ENCODE results near the gene TMEM117.

TMEM117 gene

DNA sequence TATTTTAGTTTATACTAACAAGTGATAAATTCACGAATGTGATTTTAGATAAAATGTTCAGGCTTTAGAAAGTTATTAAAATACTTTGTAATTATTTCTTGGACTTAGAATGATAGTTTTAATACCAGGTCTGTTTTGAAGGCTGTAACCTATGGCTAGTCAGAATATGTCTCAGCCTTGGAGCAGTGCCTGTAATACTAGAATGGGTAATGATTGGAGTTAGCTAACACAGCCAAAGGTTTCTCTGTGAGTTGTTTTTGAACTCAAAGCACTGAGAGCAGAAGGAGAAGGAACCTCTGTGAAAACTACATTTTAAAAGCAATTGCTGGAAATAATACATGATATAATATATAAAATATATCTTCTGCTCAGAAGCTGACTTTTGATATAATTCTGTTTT is 110.1 kb downstream of the TMEM117 start:
- in situ Hi-C loops (cut with HindIII; ENCODE audit: low sequenced_read_pairs) = no loop called here

DNA sequence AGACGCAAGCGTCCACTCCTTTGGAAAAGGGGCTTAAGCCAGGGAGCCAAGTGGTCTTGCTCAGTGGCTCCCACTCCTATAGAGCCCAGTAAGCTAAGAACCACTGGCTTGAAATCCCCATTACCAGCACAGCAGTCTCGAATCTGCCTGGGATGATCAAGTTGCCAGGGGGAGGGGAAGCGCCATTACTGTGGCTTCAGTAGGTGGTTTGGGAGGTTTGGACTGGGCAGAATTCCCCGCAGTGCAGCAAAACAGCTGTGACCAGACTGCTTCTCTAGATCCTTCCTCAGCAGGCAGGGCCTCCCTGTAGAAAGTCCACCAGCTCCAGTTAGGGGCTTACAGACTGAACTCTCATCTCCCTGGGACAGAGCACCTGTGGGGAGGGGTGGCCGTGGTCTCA is 115.4 kb downstream of the TMEM117 start:
- in situ Hi-C loops (cut with HindIII; ENCODE audit: low sequenced_read_pairs) = no loop called here

DNA sequence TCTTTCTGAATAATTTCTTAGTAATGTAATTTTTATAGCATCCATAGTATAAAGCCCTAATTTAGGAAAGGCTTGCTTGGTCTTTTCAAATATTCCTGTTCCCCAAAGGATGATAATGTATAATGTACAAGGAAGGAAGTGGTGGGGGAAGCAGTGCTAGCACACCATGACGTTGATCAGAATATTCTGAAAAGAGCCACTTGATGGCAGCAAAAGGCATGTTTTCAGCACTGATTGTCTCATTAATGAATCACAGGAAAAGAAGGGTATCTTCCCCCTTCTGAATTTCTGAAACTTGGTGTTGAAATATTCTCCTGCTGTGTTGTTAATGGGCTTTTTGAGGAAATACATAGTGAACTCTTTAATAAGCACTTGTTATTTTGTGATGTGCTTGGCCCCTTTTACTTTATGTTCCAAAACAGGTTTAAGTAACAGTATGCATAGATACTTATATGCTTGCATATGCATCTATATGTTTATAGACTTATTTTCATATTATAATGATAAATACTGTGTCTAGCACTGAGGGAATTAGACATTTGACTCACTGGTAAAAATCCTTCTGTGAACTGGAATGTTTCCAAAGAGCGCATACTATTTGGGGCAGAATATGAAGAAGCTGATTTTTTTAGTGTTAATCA is 122.0 kb downstream of the TMEM117 start:
- in situ Hi-C loops (cut with HindIII; ENCODE audit: low sequenced_read_pairs) = no loop called here

DNA sequence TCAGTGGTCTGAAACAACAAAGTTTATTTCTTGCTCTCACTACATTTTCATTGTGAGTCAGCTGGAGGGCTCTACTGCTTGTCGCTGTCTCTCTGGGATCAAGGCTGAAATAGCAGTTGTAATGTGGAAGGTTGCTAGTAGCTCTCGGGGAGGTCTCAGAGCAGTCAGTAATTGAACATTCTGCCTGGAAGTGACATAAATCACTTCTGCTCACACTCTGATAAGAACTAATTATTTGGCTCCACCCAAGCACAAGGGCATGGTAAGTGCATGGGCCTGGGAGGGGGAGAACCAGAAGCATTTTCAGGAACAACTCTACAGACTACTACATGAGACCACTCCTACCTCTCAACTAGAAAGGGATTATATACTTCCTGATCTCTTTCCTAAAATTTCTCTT is 128.2 kb downstream of the TMEM117 start:
- in situ Hi-C loops (cut with HindIII; ENCODE audit: low sequenced_read_pairs) = no loop called here

DNA sequence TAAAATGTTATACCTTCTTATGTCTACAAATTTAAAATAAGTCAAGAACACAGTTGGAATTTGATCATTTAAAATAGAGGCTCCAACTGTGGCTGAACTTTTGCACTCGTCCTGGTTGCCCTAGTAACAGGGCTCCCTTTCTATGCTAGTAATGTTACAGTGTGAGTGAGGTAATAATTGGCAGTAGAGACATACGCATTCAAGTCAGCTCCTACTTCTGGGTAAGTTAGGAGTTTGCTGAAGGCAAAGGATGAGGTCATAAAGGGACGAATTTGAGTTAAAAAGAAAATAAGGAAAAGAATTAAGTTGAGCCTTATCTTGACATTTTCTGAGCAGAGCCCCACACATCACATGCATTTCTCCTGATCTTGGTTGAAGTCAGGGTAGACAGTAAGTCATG is 129.1 kb downstream of the TMEM117 start:
- in situ Hi-C loops (cut with HindIII; ENCODE audit: low sequenced_read_pairs) = no loop called here

DNA sequence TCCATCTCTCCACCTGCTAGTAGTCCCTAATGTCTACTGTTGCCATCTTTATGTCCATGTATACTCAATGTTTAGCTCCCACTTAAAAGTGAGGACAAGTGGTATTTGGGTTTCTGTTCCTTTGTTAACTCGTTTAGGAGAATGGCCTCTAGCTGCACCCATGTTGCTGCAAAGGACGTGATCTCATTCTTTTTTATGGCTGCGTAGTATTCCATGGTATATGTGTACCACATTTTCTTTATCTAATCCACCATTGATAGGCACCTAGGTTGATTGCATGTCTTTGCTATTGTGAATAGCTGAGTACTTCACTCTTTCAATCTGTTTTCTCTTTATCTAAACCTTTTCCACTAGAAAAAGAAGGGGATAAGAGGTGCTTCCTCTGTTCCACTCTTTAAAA is 130.0 kb downstream of the TMEM117 start:
- in situ Hi-C loops (cut with HindIII; ENCODE audit: low sequenced_read_pairs) = no loop called here

DNA sequence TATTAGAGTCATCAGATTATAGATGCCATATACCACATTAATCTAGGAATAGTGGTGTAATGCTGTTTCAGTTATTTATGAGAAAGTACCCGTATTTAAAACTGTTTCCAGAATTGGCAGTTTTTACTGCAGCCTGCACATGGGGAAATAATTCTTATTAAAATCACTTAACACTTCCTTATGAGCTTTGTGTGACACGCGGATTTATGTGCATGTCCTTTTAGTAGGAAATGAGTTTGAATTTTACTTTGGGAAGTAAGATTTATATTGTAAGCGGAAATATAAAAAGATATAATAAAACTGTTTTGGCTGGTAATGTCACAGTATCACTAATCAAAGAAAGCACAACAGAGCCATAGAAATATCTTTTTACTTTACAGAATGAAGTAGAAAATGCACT is 132.9 kb downstream of the TMEM117 start:
- in situ Hi-C loops (cut with HindIII; ENCODE audit: low sequenced_read_pairs) = no loop called here

DNA sequence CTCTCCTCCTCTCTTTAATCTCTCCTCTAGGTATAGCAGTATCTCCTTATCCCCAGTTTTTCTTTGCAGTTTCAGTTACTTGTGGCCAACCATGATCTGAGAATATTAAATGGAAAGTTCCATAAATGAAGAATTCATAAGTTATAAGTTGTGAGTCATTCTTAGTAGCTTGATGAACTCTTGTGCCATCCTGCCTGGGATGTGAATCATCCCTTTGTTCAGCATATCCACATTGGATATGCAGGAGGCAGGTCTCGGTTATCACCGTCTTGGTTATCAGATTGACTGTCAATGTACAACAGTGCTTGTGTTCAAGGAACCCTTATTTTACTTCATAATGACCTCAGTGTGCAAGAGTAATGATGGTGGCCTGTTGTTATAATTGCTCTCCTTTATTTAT is 134.0 kb downstream of the TMEM117 start:
- in situ Hi-C loops (cut with HindIII; ENCODE audit: low sequenced_read_pairs) = no loop called here

DNA sequence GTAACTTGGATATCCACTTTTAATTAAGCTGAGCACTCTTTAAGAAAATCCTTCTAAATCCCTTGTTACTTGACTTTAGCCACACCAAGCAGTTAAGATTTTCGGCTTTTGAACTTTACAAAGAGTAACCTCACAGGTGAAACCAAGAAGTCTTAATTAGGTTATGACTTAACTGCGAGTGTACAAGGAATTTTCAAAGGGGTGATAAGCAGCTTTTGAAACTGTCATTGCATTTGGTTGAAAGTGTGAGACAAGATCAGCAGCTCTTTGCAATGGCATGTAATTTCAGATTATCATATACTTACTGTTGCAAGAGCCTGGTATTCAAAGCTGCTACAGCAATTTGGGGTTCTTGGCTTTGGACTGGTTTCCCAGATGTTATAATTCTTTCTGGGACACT is 137.5 kb downstream of the TMEM117 start:
- in situ Hi-C loops (cut with HindIII; ENCODE audit: low sequenced_read_pairs) = no loop called here

DNA sequence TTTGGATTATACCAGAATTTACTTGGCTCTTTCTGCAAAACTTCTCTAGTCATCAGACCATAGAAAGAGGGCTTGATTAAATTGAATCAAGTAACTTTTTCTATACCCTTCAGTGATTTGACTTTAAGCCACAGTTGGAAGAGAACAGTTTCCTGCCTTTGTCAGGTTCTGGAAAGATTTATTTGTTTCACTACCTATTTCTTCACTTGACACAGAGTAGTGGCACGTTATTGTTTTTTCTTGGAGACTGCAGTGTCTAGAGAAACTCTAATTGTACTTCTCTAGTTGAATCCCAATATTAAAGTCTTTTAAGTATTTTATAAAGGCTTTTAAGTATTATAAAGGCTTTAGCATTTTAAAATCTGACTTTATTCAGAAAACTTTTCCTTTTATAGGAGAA is 138.1 kb downstream of the TMEM117 start:
- in situ Hi-C loops (cut with HindIII; ENCODE audit: low sequenced_read_pairs) = no loop called here

DNA sequence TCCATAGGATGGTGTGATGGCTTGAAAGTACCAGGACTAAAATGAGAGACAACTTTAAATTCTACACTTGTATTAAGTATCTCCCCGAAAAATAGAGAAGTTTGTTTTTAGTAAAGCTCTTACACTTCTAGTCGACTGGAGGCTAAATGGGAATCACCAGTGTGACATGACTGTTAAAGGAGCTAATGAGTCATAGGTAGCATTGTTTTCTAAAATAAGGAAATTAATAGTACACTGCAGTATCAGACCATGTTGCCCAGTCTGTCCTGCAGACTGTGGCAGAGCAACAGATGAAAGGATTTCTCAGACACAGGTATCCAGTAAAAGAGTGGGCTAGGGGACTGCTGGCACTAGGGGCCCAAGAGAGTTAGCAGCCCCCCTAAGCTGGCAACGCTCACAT is 140.1 kb downstream of the TMEM117 start:
- in situ Hi-C loops (cut with HindIII; ENCODE audit: low sequenced_read_pairs) = no loop called here

DNA sequence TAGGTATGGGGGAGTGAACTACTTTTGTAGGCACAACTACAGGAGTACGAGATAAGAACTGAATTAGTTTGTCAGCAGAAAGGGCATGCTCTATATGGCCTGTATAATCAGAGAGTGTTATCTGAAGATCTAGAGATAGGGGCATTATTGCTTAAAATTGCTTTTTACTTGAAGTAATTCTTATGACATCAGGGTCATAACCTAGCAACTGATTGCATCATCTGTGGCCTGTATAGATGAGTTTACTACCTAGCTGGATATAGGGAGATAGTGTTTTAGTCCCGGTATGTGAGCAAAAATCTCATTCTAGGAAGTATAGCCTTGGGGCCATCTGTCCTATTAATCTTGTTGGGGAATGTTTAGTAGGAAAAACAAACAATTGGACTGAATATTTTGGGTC is 142.7 kb downstream of the TMEM117 start:
- in situ Hi-C loops (cut with HindIII; ENCODE audit: low sequenced_read_pairs) = no loop called here

DNA sequence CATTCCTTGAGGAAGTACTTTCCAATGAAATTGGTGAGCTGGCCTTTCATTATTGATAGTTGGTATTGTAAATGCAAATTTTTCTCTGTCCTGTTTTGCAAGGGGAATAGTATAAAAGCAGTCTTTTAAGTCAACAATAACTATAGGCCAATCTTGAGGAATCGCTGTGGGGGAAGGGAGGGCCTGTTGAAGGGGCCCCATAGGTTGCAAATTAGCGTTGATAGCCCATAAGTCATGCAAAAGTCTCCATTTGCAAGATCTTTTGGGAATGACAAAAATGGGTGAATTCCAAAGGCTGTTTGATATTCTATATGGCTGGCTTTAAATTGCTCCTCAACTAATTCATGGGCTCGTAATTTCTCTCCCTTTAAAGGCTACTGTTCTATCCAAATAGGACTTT is 143.6 kb downstream of the TMEM117 start:
- in situ Hi-C loops (cut with HindIII; ENCODE audit: low sequenced_read_pairs) = no loop called here

DNA sequence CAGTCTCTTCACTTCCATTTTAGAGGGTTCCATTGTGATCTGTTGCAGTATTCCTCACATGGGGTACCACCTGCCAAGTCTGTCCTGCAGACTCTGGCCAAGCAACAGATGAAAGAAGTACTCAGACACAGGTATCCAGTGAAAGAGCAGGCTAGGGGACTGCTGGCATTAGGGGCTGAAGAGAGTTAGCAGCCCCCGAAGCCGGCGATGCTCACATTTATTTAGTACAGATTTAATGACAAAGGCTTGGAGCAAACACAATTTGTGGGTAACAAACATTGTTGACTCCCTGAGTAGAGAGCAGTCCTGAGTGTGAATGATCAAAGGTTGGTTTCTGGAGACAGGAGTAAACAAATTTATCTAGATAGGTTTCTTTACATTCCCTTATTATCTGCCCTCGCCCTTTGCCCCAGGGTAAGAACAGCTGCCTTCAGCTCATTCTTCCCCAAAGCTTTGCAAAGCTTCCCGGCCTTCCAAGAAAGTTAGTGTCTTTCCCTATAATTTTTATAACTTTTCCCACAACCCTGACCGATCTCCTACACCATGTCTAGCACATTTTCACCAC is 144.8 kb downstream of the TMEM117 start:
- in situ Hi-C loops (cut with HindIII; ENCODE audit: low sequenced_read_pairs) = no loop called here

DNA sequence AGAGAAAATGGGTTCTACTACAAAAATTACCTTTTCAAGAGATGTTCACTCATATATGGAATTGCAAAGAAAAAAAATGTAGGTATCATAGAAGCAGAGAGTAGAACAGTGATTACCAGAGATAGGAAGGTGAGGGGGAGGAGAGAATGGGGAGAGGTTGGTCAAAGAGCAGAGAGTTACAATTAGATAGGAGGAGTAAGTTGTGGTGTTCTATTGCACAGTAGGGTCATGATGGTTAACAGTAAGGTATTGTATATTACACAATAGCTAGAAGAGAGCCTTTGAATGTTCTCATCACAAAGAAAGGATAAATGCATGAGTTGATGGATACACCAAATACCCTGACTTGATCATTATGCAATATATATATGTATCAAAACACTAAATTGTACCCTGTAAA is 145.8 kb downstream of the TMEM117 start:
- in situ Hi-C loops (cut with HindIII; ENCODE audit: low sequenced_read_pairs) = no loop called here

DNA sequence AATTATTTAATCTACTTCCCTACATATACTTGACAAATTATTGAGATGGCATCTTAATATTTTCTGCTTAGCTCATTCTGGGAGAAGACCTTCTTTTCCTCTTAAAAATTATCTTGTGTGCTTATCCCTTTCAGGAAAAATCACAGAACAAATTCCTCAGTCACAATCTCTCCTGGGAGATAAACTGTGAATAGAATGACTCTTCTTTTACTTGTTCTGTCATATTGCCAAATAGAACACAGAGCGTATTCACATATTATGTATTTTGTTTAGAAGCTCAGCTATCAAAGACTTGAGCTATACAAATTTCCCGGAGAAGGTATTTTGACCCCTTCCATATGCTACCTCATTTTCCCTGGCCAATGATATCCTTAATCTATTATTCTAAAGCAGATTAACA is 146.7 kb downstream of the TMEM117 start:
- in situ Hi-C loops (cut with HindIII; ENCODE audit: low sequenced_read_pairs) = no loop called here

DNA sequence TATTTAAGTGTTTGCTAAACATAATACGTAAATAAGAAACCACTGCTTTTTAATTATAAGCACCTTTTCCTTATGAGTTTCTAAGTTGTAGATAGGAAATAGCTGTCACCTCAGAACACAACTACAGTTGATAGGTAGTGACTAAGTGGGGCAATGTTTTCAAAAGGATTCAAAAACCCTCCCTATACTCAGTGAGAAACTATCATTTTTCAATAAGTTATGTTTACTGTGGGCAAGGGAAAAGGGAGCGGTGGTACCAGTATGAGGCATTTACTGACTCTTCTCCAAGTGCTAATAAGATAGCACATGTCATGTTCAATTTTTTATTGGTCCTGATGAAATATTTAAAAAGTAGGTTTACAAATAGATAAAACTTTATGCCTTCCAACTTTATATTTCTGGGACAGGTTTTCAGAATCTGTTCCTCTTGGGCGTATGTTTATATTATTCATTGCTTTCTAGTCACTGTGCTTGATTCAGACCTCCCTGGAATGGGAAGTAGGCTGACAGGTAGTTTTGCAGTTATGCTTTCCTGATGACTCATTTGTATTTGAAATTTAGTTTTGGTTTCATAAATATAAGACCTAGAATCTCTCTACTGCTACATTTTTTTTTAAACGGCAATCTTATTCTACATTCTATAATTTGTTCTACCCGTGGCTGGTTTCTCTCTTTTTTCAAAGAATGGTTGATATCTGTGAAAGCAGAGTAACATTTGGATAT is 153.1 kb downstream of the TMEM117 start:
- in situ Hi-C loops (cut with HindIII; ENCODE audit: low sequenced_read_pairs) = no loop called here

DNA sequence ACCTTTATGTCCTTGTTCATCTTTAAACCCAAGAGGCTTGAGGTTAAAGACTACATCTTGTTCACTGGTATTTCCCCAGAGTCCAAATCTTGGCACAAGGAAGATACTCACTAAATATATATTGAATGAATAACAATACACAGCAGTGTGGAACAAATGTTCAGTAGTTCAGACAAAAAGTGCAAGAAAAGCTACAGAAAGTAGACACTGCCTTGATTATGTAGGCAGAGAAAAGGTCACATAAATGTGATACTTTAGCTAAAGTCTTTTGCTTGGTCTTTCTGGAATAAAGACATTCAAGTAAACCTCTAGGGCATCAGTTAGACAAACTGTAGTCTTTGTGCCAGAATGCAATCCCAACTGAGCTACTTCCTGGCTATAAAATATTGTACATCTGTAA is 157.0 kb downstream of the TMEM117 start:
- in situ Hi-C loops (cut with HindIII; ENCODE audit: low sequenced_read_pairs) = no loop called here

DNA sequence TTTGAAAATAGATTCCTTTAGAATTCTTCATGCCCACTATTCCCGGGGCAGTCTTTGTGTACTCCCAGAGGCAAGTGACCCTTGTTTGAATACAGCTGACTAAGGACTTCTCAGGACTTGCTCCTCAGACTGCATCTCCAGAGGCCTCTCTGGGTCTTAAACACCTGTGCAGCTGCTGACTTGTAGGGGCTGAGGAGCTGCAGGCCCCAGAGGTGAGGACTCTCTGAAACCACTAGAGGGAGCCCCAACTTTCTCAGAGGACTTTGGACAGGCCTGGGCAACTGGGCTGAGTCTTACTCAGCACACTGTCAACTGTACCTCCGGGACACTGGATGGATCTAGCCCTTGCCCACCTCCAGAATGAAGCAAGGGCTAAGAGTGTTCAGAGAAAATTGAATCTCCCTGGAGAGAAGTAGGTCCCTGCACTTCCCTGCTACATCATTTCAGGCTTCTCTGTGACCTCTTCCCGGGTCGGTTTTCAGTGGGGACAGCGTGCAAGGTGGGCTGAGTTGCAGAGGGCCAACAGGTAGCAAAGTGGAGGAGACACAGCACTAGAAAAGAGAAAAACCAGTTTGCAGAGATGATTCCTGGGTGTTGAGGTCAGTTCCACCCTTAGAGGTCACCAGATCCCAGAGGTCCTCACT is 164.6 kb downstream of the TMEM117 start:
- in situ Hi-C loops (cut with HindIII; ENCODE audit: low sequenced_read_pairs) = no loop called here

DNA sequence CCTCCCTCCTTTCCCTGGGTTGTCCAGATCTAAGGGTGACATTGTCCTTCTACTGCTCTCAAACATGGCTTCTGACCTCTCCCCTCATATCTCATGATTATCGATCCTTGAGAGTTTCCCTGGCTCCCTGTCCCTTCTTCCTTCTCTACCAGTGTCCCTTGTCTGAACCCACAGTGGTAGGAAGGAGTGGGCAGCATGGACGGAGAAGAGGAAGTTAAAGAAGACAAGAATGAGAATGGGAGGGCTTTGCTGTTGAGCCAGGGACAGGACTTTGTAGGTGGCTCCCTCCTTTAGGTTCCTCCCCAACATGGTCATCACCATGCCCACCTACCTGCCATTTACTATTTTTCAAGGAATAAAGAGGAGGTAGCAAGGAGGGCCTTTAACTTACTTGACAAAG is 166.7 kb downstream of the TMEM117 start:
- in situ Hi-C loops (cut with HindIII; ENCODE audit: low sequenced_read_pairs) = no loop called here

DNA sequence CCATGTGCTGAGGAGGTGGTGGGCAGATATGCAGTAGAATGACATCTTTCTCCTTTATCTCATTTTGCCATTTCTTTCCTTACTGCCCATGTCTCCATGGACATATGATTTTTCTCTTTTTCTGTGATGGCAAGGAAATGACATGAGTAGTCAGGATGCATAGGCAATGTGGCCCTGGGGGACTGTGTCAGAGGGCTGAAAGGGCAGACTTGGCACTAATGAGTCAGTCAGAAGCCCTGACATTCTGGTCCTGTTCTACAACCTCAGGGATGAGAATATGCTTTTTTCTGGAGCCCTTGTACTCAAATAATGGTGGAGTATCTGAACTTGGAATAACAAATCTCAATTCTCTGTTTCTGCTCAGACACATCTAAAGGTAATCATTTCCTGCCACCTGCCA is 167.8 kb downstream of the TMEM117 start:
- in situ Hi-C loops (cut with HindIII; ENCODE audit: low sequenced_read_pairs) = no loop called here

DNA sequence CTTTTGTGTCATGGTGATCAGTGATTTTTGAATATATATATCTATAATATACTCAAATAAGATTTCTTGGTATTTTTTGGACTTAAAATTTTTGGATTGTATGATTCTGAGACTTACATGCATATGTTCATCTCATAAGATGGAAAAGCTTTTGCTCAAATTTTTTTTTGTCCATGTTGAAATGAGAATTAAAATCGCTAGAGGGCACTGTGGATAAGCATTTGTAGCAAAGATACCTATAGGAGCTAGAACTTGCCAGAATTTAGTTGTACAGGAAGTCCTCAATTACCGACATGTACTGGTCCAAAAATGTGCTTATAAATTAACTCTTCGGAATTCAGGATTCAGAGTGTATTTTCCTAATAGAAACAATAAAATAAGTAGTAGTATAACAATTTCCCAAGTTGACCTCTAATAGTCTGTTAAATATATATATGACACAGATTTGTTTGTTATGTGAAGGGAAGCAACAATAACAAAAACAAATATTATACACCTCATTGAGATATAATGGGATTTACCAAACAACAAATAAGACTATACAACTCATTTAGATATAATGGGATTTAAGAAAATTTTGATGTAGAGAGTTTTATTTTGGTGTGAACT is 179.6 kb downstream of the TMEM117 start:
- in situ Hi-C loops (cut with HindIII; ENCODE audit: low sequenced_read_pairs) = no loop called here
